Mucosa of rectum (tissue), 2 donors: ENCODE measurements around the gene LRCH3.
A peak's percentile ranks its signal among the peaks of the same experiment; 100 is the strongest.

Experiments
- H3K27ac ChIP-seq, 2 donors: one replicate each; pipeline ENCODE4 v1.7.0; 2013; ENCODE audit warnings: inconsistent platforms in 2 of 2, low read depth in 2 of 2, low read length in 2 of 2
- H3K27me3 ChIP-seq, 2 donors: one replicate each; pipeline ENCODE4 v1.7.0; 2013; ENCODE audit warnings: low read length in 2 of 2; ENCODE audit not compliant: control insufficient read depth in 2 of 2, insufficient read depth in 2 of 2
- H3K36me3 ChIP-seq, 2 donors: one replicate each; pipeline ENCODE4 v1.7.0; 2013; ENCODE audit warnings: low read length in 2 of 2; ENCODE audit not compliant: control insufficient read depth in 2 of 2, insufficient read depth in 2 of 2
- H3K4me1 ChIP-seq, 2 donors: one replicate each; pipeline ENCODE4 v1.7.0; 2013; ENCODE audit warnings: low read length in 2 of 2, mild to moderate bottlenecking in 1 of 2; ENCODE audit not compliant: control insufficient read depth in 2 of 2, insufficient read depth in 2 of 2
- H3K4me3 ChIP-seq, 2 donors: one replicate each; pipeline ENCODE4 v1.7.0; 2013; ENCODE audit warnings: low read length in 2 of 2
- H3K9ac ChIP-seq, 2 donors: one replicate each; pipeline ENCODE4 v1.7.0; 2013; ENCODE audit warnings: low read length in 2 of 2, low read depth in 1 of 2, mild to moderate bottlenecking in 1 of 2
- H3K9me3 ChIP-seq, 2 donors: one replicate each; pipeline ENCODE4 v1.7.0; 2013; ENCODE audit warnings: low read length in 2 of 2; ENCODE audit not compliant: control insufficient read depth in 2 of 2
- donor health status: healthy.
- donor health status: Normal muscosa, but diverticular disease.

LRCH3 gene

GRCh38 chr3:197804511-197804910 lies 13.5 kb downstream of the LRCH3 start:
- H3K9me3 ChIP-seq, result no peaks in the 10 kb centered on the region
- H3K36me3 ChIP-seq, result no peaks in the 10 kb centered on the region
- H3K4me3 ChIP-seq, result no peak overlapping the region
- no peaks in the 10 kb centered on the region for H3K27me3 ChIP-seq
- H3K9ac ChIP-seq, result no peak overlapping the region
- H3K4me1 ChIP-seq, result no peaks in the 10 kb centered on the region
- H3K27ac ChIP-seq, result no peak overlapping the region

- Histone ChIP-seq H3K4me1 (no peaks in the 10 kb centered on the region), H3K27me3 (no peaks in the 10 kb centered on the region), H3K9me3 (no peaks in the 10 kb centered on the region), H3K9ac (no peak overlapping the region), H3K4me3 (no peak overlapping the region), H3K27ac (no peak overlapping the region), H3K36me3 (no peaks in the 10 kb centered on the region)
Measured at GRCh38 chr3:197807969-197808587, 17.0 kb downstream of the LRCH3 start.

GRCh38 chr3:197809356-197810020 lies 18.4 kb downstream of the LRCH3 start:
- Histone ChIP-seq H3K36me3 (no peaks in the 10 kb centered on the region), H3K27ac (peak overlapping the region in 1 of 2 donors; percentile 22), H3K9me3 (no peaks in the 10 kb centered on the region), H3K4me1 (no peaks in the 10 kb centered on the region), H3K9ac (no peak overlapping the region), H3K4me3 (no peak overlapping the region), H3K27me3 (no peaks in the 10 kb centered on the region)

- H3K9ac ChIP-seq, result no peak overlapping the region
- H3K27ac ChIP-seq, result no peak overlapping the region
- no peak overlapping the region for H3K4me3 ChIP-seq
- H3K4me1 ChIP-seq, result no peaks in the 10 kb centered on the region
- H3K27me3 ChIP-seq, result no peaks in the 10 kb centered on the region
- H3K36me3 ChIP-seq, result no peaks in the 10 kb centered on the region
- H3K9me3 ChIP-seq, result no peaks in the 10 kb centered on the region
Measured at GRCh38 chr3:197810901-197811300, 19.8 kb downstream of the LRCH3 start.

- Histone ChIP-seq H3K9me3 (no peaks in the 10 kb centered on the region), H3K9ac (no peak overlapping the region), H3K27me3 (no peaks in the 10 kb centered on the region), H3K4me1 (no peaks in the 10 kb centered on the region), H3K36me3 (no peaks in the 10 kb centered on the region), H3K4me3 (no peak overlapping the region), H3K27ac (no peak overlapping the region)
Measured at GRCh38 chr3:197811343-197811742, 20.3 kb downstream of the LRCH3 start.

- H3K4me3 ChIP-seq, result no peak overlapping the region
- no peaks in the 10 kb centered on the region for H3K27me3 ChIP-seq
- no peaks in the 10 kb centered on the region for H3K9me3 ChIP-seq
- no peak overlapping the region for H3K9ac ChIP-seq
- no peaks in the 10 kb centered on the region for H3K4me1 ChIP-seq
- H3K27ac ChIP-seq, result no peak overlapping the region
- H3K36me3 ChIP-seq, result no peaks in the 10 kb centered on the region
Measured at GRCh38 chr3:197814372-197814771, 23.3 kb downstream of the LRCH3 start.

GRCh38 chr3:197820550-197821335 lies 29.7 kb downstream of the LRCH3 start:
- no peak overlapping the region for H3K9ac ChIP-seq
- H3K4me3 ChIP-seq, result no peak overlapping the region
- peaks cover 0 to 7% of the 10 kb centered on the region in 2 donors for H3K4me1 ChIP-seq
- H3K27ac ChIP-seq, result no peak overlapping the region
- H3K27me3 ChIP-seq, result no peaks in the 10 kb centered on the region
- H3K36me3 ChIP-seq, result peaks cover 0 to 10% of the 10 kb centered on the region in 2 donors
- no peaks in the 10 kb centered on the region for H3K9me3 ChIP-seq

GRCh38 chr3:197829397-197830045 lies 38.5 kb downstream of the LRCH3 start:
- peaks cover 24 to 26% of the 10 kb centered on the region in 2 donors for H3K36me3 ChIP-seq
- H3K27ac ChIP-seq, result no peak overlapping the region
- no peaks in the 10 kb centered on the region for H3K27me3 ChIP-seq
- H3K4me1 ChIP-seq, result peaks cover 0 to 2% of the 10 kb centered on the region in 2 donors
- no peaks in the 10 kb centered on the region for H3K9me3 ChIP-seq
- no peak overlapping the region for H3K9ac ChIP-seq
- no peak overlapping the region for H3K4me3 ChIP-seq

- Histone ChIP-seq H3K4me1 (no peaks in the 10 kb centered on the region), H3K27ac (no peak overlapping the region), H3K4me3 (no peak overlapping the region), H3K9me3 (no peaks in the 10 kb centered on the region), H3K27me3 (no peaks in the 10 kb centered on the region), H3K9ac (no peak overlapping the region), H3K36me3 (peaks cover 24 to 27% of the 10 kb centered on the region in 2 donors)
Measured at GRCh38 chr3:197830308-197830966, 39.4 kb downstream of the LRCH3 start.
